CD4-positive, alpha-beta T cell (primary cell): ENCODE results near the gene BRI3BP. TPM values are rescaled to one million over a fixed set of nuclear protein-coding genes. Genes with fewer than 3 reads are reported as not detected.

Experiments used
- ATAC-seq: fragments of 200-7000 bp; cut with Tn5 transposase; one replicate; pipeline ENCODE4 v1.10.0; 2022; ENCODE audit warnings: mild to moderate bottlenecking; ENCODE audit not compliant: poor library complexity
- CTCF ChIA-PET: fragments of 350-600 bp; sonication (Branson Sonifier 250); formaldehyde crosslinking; loops from one replicate; lab custom pipeline; 2021; ENCODE audit warnings: antibody characterized with exemption, inconsistent platforms; lab: Charles Lee
- POLR2A ChIA-PET: fragments of 350-600 bp; sonication (Branson Sonifier 250); formaldehyde crosslinking; loops from one replicate; lab custom pipeline; 2021; ENCODE audit warnings: antibody characterized with exemption, inconsistent platforms; lab: Charles Lee
- DNase-seq, 14 experiments: peaks; one replicate each; pipeline ENCODE4 v3.0.0-alpha.2; 2013 to 2020; ENCODE audit warnings: mixed read lengths in 2 of 14
- H3K27ac ChIP-seq, 2 donors: one replicate each; pipeline versions ENCODE4 v1.5.1 to v1.7.0; 2013; ENCODE audit warnings: low read length in 2 of 2, low read depth in 1 of 2, mild to moderate bottlenecking in 1 of 2
- H3K27me3 ChIP-seq, 2 experiments: 1 replicate in 1 of 2; 2 replicates in 1 of 2; pipeline versions ENCODE4 v1.6.1 to v1.7.0; 2013; ENCODE audit warnings: low read length in 2 of 2, control low read depth in 1 of 2, mild to moderate bottlenecking in 1 of 2, moderate library complexity in 1 of 2; ENCODE audit not compliant: insufficient read depth in 2 of 2, control insufficient read depth in 1 of 2
- H3K36me3 ChIP-seq: one replicate; pipeline ENCODE4 v1.6.1; 2013; ENCODE audit warnings: low read length, control low read depth; ENCODE audit not compliant: insufficient read depth
- H3K4me1 ChIP-seq: one replicate; pipeline ENCODE4 v1.6.1; 2013; ENCODE audit warnings: low read length, control low read depth; ENCODE audit not compliant: insufficient read depth
- H3K4me3 ChIP-seq: one replicate; pipeline ENCODE4 v1.5.1; 2013; ENCODE audit warnings: mild to moderate bottlenecking, low read length, moderate library complexity
- H3K9me3 ChIP-seq, 2 experiments: 1 replicate in 1 of 2; 2 replicates in 1 of 2; pipeline versions ENCODE4 v1.6.1 to v1.7.0; 2013; ENCODE audit warnings: low read length in 2 of 2, mild to moderate bottlenecking in 2 of 2, control low read depth in 1 of 2, moderate library complexity in 1 of 2; ENCODE audit not compliant: control insufficient read depth in 1 of 2, insufficient read depth in 1 of 2
- H3K27ac Mint-ChIP-seq: one replicate; pipeline ENCODE4 v1.8.0; 2020; ENCODE audit warnings: mixed read lengths
- H3K27me3 Mint-ChIP-seq: one replicate; pipeline ENCODE4 v1.8.0; 2021; ENCODE audit warnings: mixed read lengths
- H3K36me3 Mint-ChIP-seq: one replicate; pipeline ENCODE4 v1.8.0; 2021; ENCODE audit warnings: low read depth, mixed read lengths
- H3K4me1 Mint-ChIP-seq: one replicate; pipeline ENCODE4 v1.8.0; 2021; ENCODE audit warnings: low read depth, mixed read lengths
- H3K4me3 Mint-ChIP-seq: one replicate; pipeline ENCODE4 v1.8.0; 2020; ENCODE audit warnings: mild to moderate bottlenecking, mixed read lengths
- H3K9me3 Mint-ChIP-seq: one replicate; pipeline ENCODE4 v1.8.0; 2020; ENCODE audit warnings: mixed read lengths
- intact Hi-C, 2 experiments: fragments of 100-400 bp; cut with DNase I in 1 of 2; cut with micrococcal nuclease in 1 of 2; formaldehyde crosslinking; loops; one replicate each; pipeline versions ENCODE4 v1.15.1 to v1.9.0; 2023 to 2025; cut with DNase I, micrococcal nuclease
- total RNA-seq, 174 experiments: library from RNA in 2 of 174; stranded (reverse) in 2 of 174; gene quantifications; one replicate each; pipeline ENCODE4 v1.2.3 and lab custom pipeline; 2021 to 2026
- TF ChIP-seq, protein P1 (sequence below): fragments of 200-600 bp; IDR thresholded peaks from one replicate; pipeline ENCODE4 v1.8.0; 2022; ENCODE audit warnings: antibody characterized with exemption, mild to moderate bottlenecking

The BRI3BP gene
- total RNA-seq, 2 experiments from 2014 or later = 1.6 TPM

DNA sequence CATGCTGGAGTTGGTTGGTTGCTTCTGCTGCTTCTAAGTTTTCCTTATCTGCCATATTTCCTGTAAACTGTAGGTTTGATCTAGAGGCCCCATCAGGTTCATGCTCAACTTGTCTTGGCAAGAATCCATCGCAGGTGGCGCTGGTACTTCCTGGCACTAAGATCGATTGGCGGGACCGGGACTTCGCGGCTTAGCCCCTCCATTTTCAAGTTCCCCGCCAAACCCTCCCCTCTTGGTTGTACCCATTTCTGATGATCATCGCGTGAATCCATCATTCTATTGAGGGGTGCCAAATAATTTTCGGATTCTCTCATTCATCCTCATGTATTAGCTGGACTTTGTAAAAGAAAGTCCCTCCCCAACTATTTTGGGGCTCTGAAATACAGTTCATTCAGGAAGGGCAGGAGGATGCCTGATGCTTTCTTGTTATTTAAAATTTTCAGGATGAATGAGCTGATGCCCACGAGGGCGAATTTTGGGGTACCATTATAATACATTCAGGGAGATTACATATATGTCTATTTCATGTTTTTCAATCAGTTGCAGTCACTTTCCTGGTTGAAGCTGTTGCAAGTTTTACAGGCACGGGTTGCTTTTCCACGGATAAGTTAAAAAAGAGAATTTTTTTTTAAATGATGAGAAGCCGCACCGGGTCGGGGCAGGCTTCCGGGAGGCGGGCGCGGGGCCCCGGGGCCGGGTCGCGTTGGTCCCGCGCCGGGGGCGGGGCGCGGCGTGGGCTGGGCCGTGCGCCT, 395 bp upstream of the BRI3BP start:
- TF ChIP-seq, protein P1, sequence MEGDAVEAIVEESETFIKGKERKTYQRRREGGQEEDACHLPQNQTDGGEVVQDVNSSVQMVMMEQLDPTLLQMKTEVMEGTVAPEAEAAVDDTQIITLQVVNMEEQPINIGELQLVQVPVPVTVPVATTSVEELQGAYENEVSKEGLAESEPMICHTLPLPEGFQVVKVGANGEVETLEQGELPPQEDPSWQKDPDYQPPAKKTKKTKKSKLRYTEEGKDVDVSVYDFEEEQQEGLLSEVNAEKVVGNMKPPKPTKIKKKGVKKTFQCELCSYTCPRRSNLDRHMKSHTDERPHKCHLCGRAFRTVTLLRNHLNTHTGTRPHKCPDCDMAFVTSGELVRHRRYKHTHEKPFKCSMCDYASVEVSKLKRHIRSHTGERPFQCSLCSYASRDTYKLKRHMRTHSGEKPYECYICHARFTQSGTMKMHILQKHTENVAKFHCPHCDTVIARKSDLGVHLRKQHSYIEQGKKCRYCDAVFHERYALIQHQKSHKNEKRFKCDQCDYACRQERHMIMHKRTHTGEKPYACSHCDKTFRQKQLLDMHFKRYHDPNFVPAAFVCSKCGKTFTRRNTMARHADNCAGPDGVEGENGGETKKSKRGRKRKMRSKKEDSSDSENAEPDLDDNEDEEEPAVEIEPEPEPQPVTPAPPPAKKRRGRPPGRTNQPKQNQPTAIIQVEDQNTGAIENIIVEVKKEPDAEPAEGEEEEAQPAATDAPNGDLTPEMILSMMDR = peak; percentile 75
- Mint-ChIP-seq H3K4me3 (peak overlapping the region; percentile 91), H3K27ac (peak overlapping the region; percentile 76), H3K4me1 (peaks cover 33% of the 10 kb centered on the region), H3K36me3 (peaks cover 9% of the 10 kb centered on the region), H3K9me3 (no peaks in the 10 kb centered on the region), H3K27me3 (no peaks in the 10 kb centered on the region)
- Histone ChIP-seq H3K27me3 (no peaks in the 10 kb centered on the region), H3K27ac (peak overlapping the region; percentile 57 to 61), H3K36me3 (no peaks in the 10 kb centered on the region), H3K4me3 (peak overlapping the region; percentile 68), H3K4me1 (peaks cover 44% of the 10 kb centered on the region), H3K9me3 (no peaks in the 10 kb centered on the region)
- POLR2A ChIA-PET = interaction anchor here (0.6 to 2.5 kb wide), 9 partner anchors 42 to 453 kb away, joined by 3 to 12 read pairs (median 4); partner anchors contain the start of gene UBC
- intact Hi-C loops = loop anchor here (2.0 to 5.0 kb wide), 6 partner anchors 54 to 131 kb away; partner anchors contain the start of genes AACS (in 1 of the 2), SCARB1 (in 1 of the 2) and UBC (in 1 of the 2)
- DNase-seq = peak; percentile 66 to 94 (median 80)
- CTCF ChIA-PET = interaction anchor here (1.0 to 1.1 kb wide), 2 partner anchors 52 to 56 kb away, joined by 3 to 5 read pairs; no protein-coding TSS in a partner anchor
- ATAC-seq = peak; percentile 65

DNA sequence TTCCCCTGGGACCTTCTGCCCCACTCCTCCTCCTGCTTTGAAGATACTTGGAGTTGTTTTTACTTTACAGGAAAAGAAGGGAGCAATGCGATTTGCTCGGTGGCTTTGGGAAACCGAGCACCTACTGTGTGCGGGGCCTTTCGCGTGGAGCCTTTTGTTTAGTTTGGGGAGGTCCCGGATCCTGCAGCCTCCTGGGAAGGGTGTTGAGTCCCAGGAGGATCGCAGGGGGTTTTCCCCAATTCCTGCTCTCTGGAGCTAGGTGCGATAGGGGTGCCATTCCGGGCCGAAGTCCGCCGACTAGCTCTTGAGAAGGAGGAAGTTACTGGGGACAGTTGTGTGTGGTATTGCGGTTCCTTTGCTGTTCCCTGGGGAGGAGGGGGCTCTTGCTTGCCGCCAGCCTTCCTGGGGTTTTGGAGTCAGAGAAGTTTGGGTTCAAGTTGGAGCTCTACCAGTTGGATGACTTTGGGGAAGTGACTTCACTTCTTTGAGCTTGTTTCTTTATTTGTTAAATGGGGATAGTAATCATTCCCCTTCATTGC, 1.1 kb downstream of the BRI3BP start:
- Histone ChIP-seq H3K4me1 (peaks cover 29% of the 10 kb centered on the region), H3K9me3 (no peaks in the 10 kb centered on the region), H3K27ac (no peak overlapping the region), H3K36me3 (no peaks in the 10 kb centered on the region), H3K4me3 (peak overlapping the region; percentile 65), H3K27me3 (no peaks in the 10 kb centered on the region)
- Mint-ChIP-seq H3K36me3 (peaks cover 4% of the 10 kb centered on the region), H3K27me3 (no peaks in the 10 kb centered on the region), H3K4me3 (peak overlapping the region; percentile 96), H3K9me3 (no peaks in the 10 kb centered on the region), H3K27ac (peak overlapping the region; percentile 72), H3K4me1 (peaks cover 22% of the 10 kb centered on the region)
- DNase-seq (peak in 2 of 14 experiments; percentile 15 to 30), ATAC-seq (no peak)
- POLR2A ChIA-PET = interaction anchor here (0.6 to 2.5 kb wide), 4 partner anchors 54 to 1468 kb away, joined by 3 to 11 read pairs (median 6); partner anchors contain the start of gene UBC
- CTCF ChIA-PET = interaction anchor here (1.0 kb wide), 1 partner anchor 54 kb away, joined by 3 read pairs; no protein-coding TSS in a partner anchor
- intact Hi-C loops = loop anchor here (5.0 kb wide), 2 partner anchors 53 to 132 kb away; partner anchors contain the start of gene SCARB1 (in 1 of the 2)
- TF ChIP-seq, protein P1 = no peak

DNA sequence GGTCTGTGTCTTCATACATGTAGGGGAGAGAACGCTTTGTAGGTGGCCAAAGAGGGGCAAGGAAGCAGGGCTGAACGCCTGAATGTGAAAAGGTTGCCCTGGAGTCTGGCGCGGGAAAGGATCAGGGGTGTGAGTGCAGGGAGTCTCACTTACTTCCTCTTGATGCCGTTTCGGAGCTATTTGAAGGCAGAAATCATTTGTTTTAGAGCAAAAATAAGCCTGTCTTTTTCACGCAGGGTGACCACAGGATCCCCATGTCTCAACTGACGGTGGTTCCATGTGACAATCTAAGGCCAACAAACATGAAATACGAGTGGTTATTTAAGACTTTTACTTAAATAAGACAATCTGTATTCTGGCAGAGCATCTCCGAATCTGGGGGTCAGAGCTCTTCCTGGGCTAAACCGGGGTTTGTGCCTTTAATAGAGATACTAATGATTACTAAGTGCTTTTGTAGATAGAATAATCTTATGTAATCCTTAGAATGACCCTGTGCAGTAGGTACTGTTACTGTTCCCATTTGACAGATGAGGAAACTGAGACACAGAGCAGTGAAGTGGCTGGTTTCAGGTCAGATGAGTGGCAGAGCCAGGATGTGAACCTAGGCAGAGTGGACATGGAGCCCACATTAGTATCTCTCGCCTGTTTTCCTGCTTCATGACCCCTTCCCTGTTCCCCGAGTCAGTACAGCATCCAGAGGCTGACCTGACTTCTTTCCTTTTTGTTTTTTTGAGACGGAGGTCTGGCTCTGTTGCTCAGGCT, 1.9 kb downstream of the BRI3BP start:
- no peak for DNase-seq
- H3K36me3 ChIP-seq = no peaks in the 10 kb centered on the region
- ATAC-seq = no peak
- H3K27me3 ChIP-seq = no peaks in the 10 kb centered on the region
- H3K4me3 ChIP-seq = peak overlapping the region; percentile 65
- POLR2A ChIA-PET = interaction anchor here (0.6 to 2.5 kb wide), 2 partner anchors 55 to 1468 kb away, joined by 4 to 11 read pairs; no protein-coding TSS in a partner anchor
- no peak overlapping the region for H3K27ac ChIP-seq
- H3K27ac Mint-ChIP-seq = peak overlapping the region; percentile 72
- H3K36me3 Mint-ChIP-seq = peaks cover 4% of the 10 kb centered on the region
- no peaks in the 10 kb centered on the region for H3K9me3 Mint-ChIP-seq
- CTCF ChIA-PET = interaction anchor here (1.0 kb wide), 1 partner anchor 55 kb away, joined by 3 read pairs; no protein-coding TSS in a partner anchor
- H3K27me3 Mint-ChIP-seq = no peaks in the 10 kb centered on the region
- H3K9me3 ChIP-seq = no peaks in the 10 kb centered on the region
- peaks cover 24% of the 10 kb centered on the region for H3K4me1 ChIP-seq
- TF ChIP-seq, protein P1 = no peak
- peaks cover 22% of the 10 kb centered on the region for H3K4me1 Mint-ChIP-seq
- H3K4me3 Mint-ChIP-seq = peak overlapping the region; percentile 96
- intact Hi-C loops = no loop called here
